Measurements from ENCODE around the gene CLEC11A. TPM values are rescaled to one million over a fixed set of nuclear protein-coding genes. Genes with fewer than 3 reads are reported as not detected.
A peak's percentile ranks its signal among the peaks of the same experiment; 100 is the strongest.

Gene CLEC11A
- total RNA-seq, 2 experiments from 2014 or later: 2.2 to 2.7 TPM

- ATAC-seq (no peak), DNase-seq (peak; percentile 36)
- no peak overlapping the region for H3K27ac Mint-ChIP-seq
- ChIA-PET CTCF (no interaction called here), POLR2A (interaction anchor here (0.6 kb wide), 2 partner anchors 63 to 214 kb away, joined by 3 read pairs; no protein-coding TSS in a partner anchor)
- peaks cover 6% of the 10 kb centered on the region for H3K4me1 Mint-ChIP-seq (ENCODE audit: low read depth)
- intact Hi-C loops (cut with micrococcal nuclease): no loop called here
- H3K4me3 Mint-ChIP-seq: no peak overlapping the region
- no peaks in the 10 kb centered on the region for H3K36me3 Mint-ChIP-seq (ENCODE audit: low read depth)
- no peak for TF ChIP-seq CTCF (IDR thresholded peaks at IDR 0.05)
- H3K27me3 Mint-ChIP-seq: peaks cover 36% of the 10 kb centered on the region
- no peaks in the 10 kb centered on the region for H3K9me3 Mint-ChIP-seq
These were observed 4.7 kb upstream of the CLEC11A start for GRCh38 chr19:50718255-50719118.

- TF ChIP-seq CTCF (IDR thresholded peaks at IDR 0.05): no peak
- Mint-ChIP-seq H3K9me3 (no peaks in the 10 kb centered on the region), H3K4me3 (no peak overlapping the region), H3K4me1 (ENCODE audit: low read depth) (peaks cover 1% of the 10 kb centered on the region), H3K36me3 (ENCODE audit: low read depth) (no peaks in the 10 kb centered on the region), H3K27ac (no peak overlapping the region), H3K27me3 (peaks cover 40% of the 10 kb centered on the region)
- POLR2A ChIA-PET: no interaction called here
- CTCF ChIA-PET: no interaction called here
- intact Hi-C loops (cut with micrococcal nuclease): no loop called here
- no peak for DNase-seq
- ATAC-seq: no peak
These were observed 4.1 kb upstream of the CLEC11A start for GRCh38 chr19:50719119-50719435.

- no peak for ATAC-seq
- TF ChIP-seq CTCF (IDR thresholded peaks at IDR 0.05): no peak
- no peaks in the 10 kb centered on the region for H3K9me3 Mint-ChIP-seq
These were observed 3.6 kb upstream of the CLEC11A start, which contains the start of gene SHANK1 for GRCh38 chr19:50719566-50719965. Gene SHANK1, minus strand, starts transcription at chr19:50719802. Its CDS starts 2,883 bp downstream, at chr19:50716919.

GRCh38 chr19:50720181-50720920, 2.8 kb upstream of the CLEC11A start:
- no peaks in the 10 kb centered on the region for H3K9me3 Mint-ChIP-seq
- no peak overlapping the region for H3K4me3 Mint-ChIP-seq
- DNase-seq: no peak
- peaks cover 45% of the 10 kb centered on the region for H3K27me3 Mint-ChIP-seq
- H3K27ac Mint-ChIP-seq: no peak overlapping the region
- H3K36me3 Mint-ChIP-seq (ENCODE audit: low read depth): no peaks in the 10 kb centered on the region
- no peak for ATAC-seq
- peaks cover 4% of the 10 kb centered on the region for H3K4me1 Mint-ChIP-seq (ENCODE audit: low read depth)
- POLR2A ChIA-PET: interaction anchor here (1.0 kb wide), 1 partner anchor 85 kb away, joined by 3 read pairs; no protein-coding TSS in a partner anchor
- intact Hi-C loops (cut with micrococcal nuclease): loop anchor here (5.0 kb wide), 1 partner anchor 62 kb away; no protein-coding TSS in a partner anchor
- CTCF ChIA-PET: interaction anchor here (0.6 kb wide), 1 partner anchor 63 kb away, joined by 3 read pairs; no protein-coding TSS in a partner anchor
- TF ChIP-seq CTCF (IDR thresholded peaks at IDR 0.05): no peak

More at GRCh38 chr19:50719566-50719965, 3.6 kb upstream of the CLEC11A start, which contains the start of gene SHANK1:
- no peak within 1 kb of the TSS for H3K4me3 Mint-ChIP-seq
- intact Hi-C loops (cut with micrococcal nuclease): no loop called here
- H3K27me3 Mint-ChIP-seq: peaks cover 44% of the 10 kb centered on the region
- peaks cover 4% of the 10 kb centered on the region for H3K4me1 Mint-ChIP-seq (ENCODE audit: low read depth)
- CTCF ChIA-PET: no interaction called here
- no peaks in the 10 kb centered on the region for H3K36me3 Mint-ChIP-seq (ENCODE audit: low read depth)
- POLR2A ChIA-PET: no interaction called here
- DNase-seq: no peak
- H3K27ac Mint-ChIP-seq: no peak within 1 kb of the TSS

Data from activated CD8-positive, alpha-beta T cell treated with anti-CD3 and anti-CD28 coated beads for 36 hours (primary cell).